IMR-90 (cell line): ENCODE results near the gene FAM149B1. TPM values are rescaled to one million over a fixed set of nuclear protein-coding genes. Genes with fewer than 3 reads are reported as not detected.

Experiments
- ATAC-seq: fragments of 200-7000 bp; cut with Tn5 transposase; 2 replicates; pipeline ENCODE4 v1.9.1; 2020; ENCODE audit warnings: low read depth, mild to moderate bottlenecking, moderate library complexity
- BruUV-seq: library from RNA; stranded (reverse); fragments of 400-500 nt; replicated peaks from 2 replicates; lab custom pipeline; 2021; lab: Mats Ljungman, UMichigan
- CTCF ChIA-PET: fragments of 300-600 bp; formaldehyde crosslinking; extraction: SDS; loops from one replicate; lab custom pipeline; 2021; ENCODE audit warnings: antibody characterized with exemption; lab: Yijun Ruan, JAX
- POLR2A ChIA-PET: fragments of 300-600 bp; sonication (Branson Sonifier 250); formaldehyde crosslinking; loops from one replicate; lab custom pipeline; 2022; ENCODE audit warnings: antibody characterized with exemption; ENCODE audit not compliant: unreplicated experiment; lab: Charles Lee
- DNase-seq: peaks from one replicate; pipeline ENCODE4 v3.0.0; 2013
- H2AFZ ChIP-seq: replicated peaks from 2 replicates; pipeline ENCODE3; 2013; ENCODE audit warnings: low read length, mild to moderate bottlenecking; ENCODE audit not compliant: poor library complexity
- H2AK5ac ChIP-seq: 2 replicates; pipeline ENCODE4 v1.6.1; 2013; ENCODE audit warnings: low read depth, low read length, inconsistent platforms
- H2AK9ac ChIP-seq: replicated peaks from 2 replicates; pipeline ENCODE3; 2013; ENCODE audit warnings: mild to moderate bottlenecking, low read depth, low read length, moderate library complexity; ENCODE audit not compliant: poor library complexity
- H2BK120ac ChIP-seq: 2 replicates; pipeline ENCODE4 v1.6.1; 2013; ENCODE audit warnings: low read depth, low read length, inconsistent platforms
- H2BK15ac ChIP-seq: 3 replicates; pipeline ENCODE4 v1.6.1; 2013; ENCODE audit warnings: low read depth, low read length, inconsistent platforms
- H2BK20ac ChIP-seq: 2 replicates; pipeline ENCODE4 v1.6.1; 2013; ENCODE audit warnings: low read depth, mild to moderate bottlenecking, inconsistent platforms, low read length, moderate library complexity
- H2BK5ac ChIP-seq: 2 replicates; pipeline ENCODE4 v1.6.1; 2013; ENCODE audit warnings: mild to moderate bottlenecking, low read depth, low read length, inconsistent platforms; ENCODE audit not compliant: poor library complexity, severe bottlenecking
- H3K14ac ChIP-seq: replicated peaks from 2 replicates; pipeline ENCODE4 v1.6.1; 2013; ENCODE audit warnings: low read depth, low read length, inconsistent platforms
- H3K18ac ChIP-seq: 2 replicates; pipeline ENCODE4 v1.6.1; 2013; ENCODE audit warnings: low read depth, low read length, control low read depth
- H3K23ac ChIP-seq: 2 replicates; pipeline ENCODE4 v1.6.1; 2013; ENCODE audit warnings: low read depth, low read length, inconsistent platforms
- H3K27ac ChIP-seq: 2 replicates; pipeline ENCODE4 v1.5.1; 2013; ENCODE audit warnings: mild to moderate bottlenecking, control low read depth, low read length; ENCODE audit not compliant: insufficient read depth
- H3K27me3 ChIP-seq: 2 replicates; pipeline ENCODE4 v1.6.1; 2013; ENCODE audit warnings: low read length; ENCODE audit not compliant: control insufficient read depth, insufficient read depth
- H3K36me3 ChIP-seq: 2 replicates; pipeline ENCODE4 v1.6.1; 2013; ENCODE audit warnings: low read length, mixed read lengths; ENCODE audit not compliant: control insufficient read depth, insufficient read depth
- H3K4ac ChIP-seq: 2 replicates; pipeline ENCODE4 v1.6.1; 2013; ENCODE audit warnings: low read depth, low read length, inconsistent platforms
- H3K4me1 ChIP-seq: 2 replicates; pipeline ENCODE4 v1.6.1; 2013; ENCODE audit warnings: low read length, mixed read lengths; ENCODE audit not compliant: control insufficient read depth, insufficient read depth
- H3K4me2 ChIP-seq: 2 replicates; pipeline ENCODE4 v1.6.1; 2013; ENCODE audit warnings: low read depth, mild to moderate bottlenecking, control low read depth, low read length, moderate library complexity
- H3K4me3 ChIP-seq: 2 replicates; pipeline ENCODE4 v1.5.1; 2013; ENCODE audit warnings: low read depth, mild to moderate bottlenecking, control low read depth, low read length, moderate library complexity; ENCODE audit not compliant: insufficient read depth
- H3K56ac ChIP-seq: 2 replicates; pipeline ENCODE4 v1.6.1; 2013; ENCODE audit warnings: low read length, inconsistent platforms; ENCODE audit not compliant: insufficient read depth; ENCODE audit errors: extremely low read depth
- H3K79me1 ChIP-seq, 2 experiments: 2 replicates each; pipeline ENCODE4 v1.6.1; 2013; ENCODE audit warnings: low read length in 2 of 2, inconsistent platforms in 1 of 2, low read depth in 1 of 2
- H3K9ac ChIP-seq: 2 replicates; pipeline ENCODE4 v1.6.1; 2013; ENCODE audit warnings: low read depth, low read length, control low read depth
- H3K9me1 ChIP-seq: 2 replicates; pipeline ENCODE4 v1.6.1; 2013; ENCODE audit warnings: low read length, inconsistent platforms; ENCODE audit not compliant: insufficient read depth
- H3K9me3 ChIP-seq: 2 replicates; pipeline ENCODE4 v1.6.1; 2013; ENCODE audit warnings: low read length; ENCODE audit not compliant: control insufficient read depth, insufficient read depth
- H4K20me1 ChIP-seq: 2 replicates; pipeline ENCODE4 v1.6.1; 2013; ENCODE audit warnings: low read length, inconsistent platforms; ENCODE audit not compliant: insufficient read depth
- H4K5ac ChIP-seq: 2 replicates; pipeline ENCODE4 v1.6.1; 2013; ENCODE audit warnings: mild to moderate bottlenecking, low read depth, low read length, control low read depth
- H4K8ac ChIP-seq, 2 experiments: 2 replicates each; pipeline ENCODE4 v1.6.1; 2013; ENCODE audit warnings: low read depth in 2 of 2, low read length in 2 of 2, control low read depth in 1 of 2, inconsistent platforms in 1 of 2
- H4K91ac ChIP-seq: 2 replicates; pipeline ENCODE4 v1.6.1; 2013; ENCODE audit warnings: low read depth, low read length, inconsistent platforms; ENCODE audit not compliant: insufficient read depth
- FOS ChIP-seq: fragments of 150-350 bp; IDR thresholded peaks from 2 replicates; pipeline ENCODE4 v1.6.1; 2016; ENCODE audit warnings: low read depth, low read length
- MAFK ChIP-seq: IDR thresholded peaks from 2 replicates; pipeline ENCODE4 v1.6.1; 2012; ENCODE audit warnings: low read depth, low read length, improper control_type of control experiment
- MAZ ChIP-seq: IDR thresholded peaks from 2 replicates; pipeline ENCODE4 v1.6.1; 2012; ENCODE audit warnings: low read depth, mild to moderate bottlenecking, low read length, improper control_type of control experiment, moderate library complexity, borderline replicate concordance
- MXI1 ChIP-seq: IDR thresholded peaks from 2 replicates; pipeline ENCODE4 v1.6.1; 2012; ENCODE audit warnings: low read depth, mild to moderate bottlenecking, low read length, moderate library complexity, borderline replicate concordance
- RAD21 ChIP-seq: IDR thresholded peaks from 2 replicates; pipeline ENCODE4 v1.6.1; 2012; ENCODE audit warnings: low read length, improper control_type of control experiment
- RFX5 ChIP-seq: IDR thresholded peaks from 2 replicates; pipeline ENCODE4 v1.8.0; 2012; ENCODE audit warnings: low read depth, mild to moderate bottlenecking, low read length, moderate library complexity
- SMC3 ChIP-seq: fragments of 150-350 bp; IDR thresholded peaks from 2 replicates; pipeline ENCODE4 v1.6.1; 2016; ENCODE audit warnings: low read depth, mild to moderate bottlenecking, antibody characterized with exemption, low read length, moderate library complexity
- WGBS, 2 experiments: methylation state at CpG; one replicate each; pipeline versions ENCODE4 v1.1.5 to v1.1.7; 2013; ENCODE audit warnings: missing lambda C conversion rate in 2 of 2; ENCODE audit not compliant: insufficient read length in 1 of 2; ENCODE audit errors: extremely low coverage in 2 of 2; 5-methylcytosine and 5-hydroxymethylcytosine counted together
- dilution Hi-C: fragments of 300-500 bp; cut with HindIII; formaldehyde crosslinking; loops from one replicate; pipeline ENCODE4 v1.14.3; 2018; ENCODE audit warnings: low sequenced_read_pairs; ENCODE audit not compliant: unreplicated experiment
- in situ Hi-C: fragments of 300-500 bp; cut with MboI; formaldehyde crosslinking; loops from 3 replicates; pipeline ENCODE4 v1.14.3; 2019; ENCODE audit warnings: low sequenced_read_pairs, inconsistent platforms, mixed read lengths
- intact Hi-C: fragments of 100-400 bp; cut with micrococcal nuclease; formaldehyde crosslinking; loops from 2 replicates; pipeline ENCODE4 v1.10.0; 2022
- polyA plus RNA-seq, 3 experiments: library from polyadenylated mRNA; depleted of rRNA; stranded (reverse); fragments of >200 nt; gene quantifications; 2 replicates each; pipeline ENCODE4 v1.2.3, GENCODE V29; 2012; ENCODE audit warnings: low replicate concordance in 1 of 3
- total RNA-seq: library from RNA; depleted of rRNA; stranded (reverse); fragments of >200 nt; gene quantifications from 2 replicates; pipeline ENCODE4 v1.2.3, GENCODE V29; 2012
- TF ChIP-seq, protein P1 (sequence below): fragments of 150-350 bp; IDR thresholded peaks from 2 replicates; pipeline ENCODE4 v1.6.1; 2016; ENCODE audit warnings: low read depth, mild to moderate bottlenecking, low read length, moderate library complexity, borderline replicate concordance
- TF ChIP-seq, protein P2 (sequence below): fragments of 150-350 bp; IDR thresholded peaks from 2 replicates; pipeline ENCODE4 v1.6.1; 2017; ENCODE audit warnings: mild to moderate bottlenecking, antibody characterized with exemption, low read length, low read depth

The FAM149B1 gene
- total and polyA plus RNA-seq, 2 of the 4 experiments (the other 2 are of a cell fraction): 21.7 to 28.3 TPM

DNA sequence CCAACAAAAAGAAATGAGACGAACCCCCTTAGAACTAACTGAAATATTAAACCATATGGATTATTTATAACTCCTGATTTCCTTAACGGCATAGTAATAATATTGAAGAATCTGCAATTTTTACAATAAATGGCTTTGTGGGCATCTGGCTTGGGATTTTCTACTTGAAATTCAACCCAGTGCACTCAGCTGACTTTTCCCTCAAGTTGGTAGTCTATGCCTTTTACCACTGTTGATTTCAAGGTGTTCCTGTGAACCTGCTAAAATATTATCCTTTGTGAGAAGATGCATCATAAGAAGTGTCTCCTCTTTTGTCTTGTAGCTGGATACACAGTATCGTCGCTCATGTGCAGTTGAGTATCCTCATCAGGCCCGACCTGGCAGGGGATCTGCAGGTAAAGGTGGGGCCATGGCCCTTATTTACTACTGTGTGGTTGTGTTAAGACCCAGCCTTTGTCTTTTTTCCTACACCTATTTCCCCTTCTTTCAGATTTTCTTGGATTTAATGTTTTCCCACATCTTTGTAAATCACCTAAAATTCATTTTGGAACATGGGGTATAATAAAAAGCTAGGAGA is 71.2 kb downstream of the FAM149B1 start:
- DNase-seq (no peak), ATAC-seq (no peak)
- dilution Hi-C loops (no loop called here), in situ Hi-C loops (no loop called here), intact Hi-C loops (no loop called here)
- Histone ChIP-seq H2AK5ac (no peak overlapping the region), H3K4me1 (no peaks in the 10 kb centered on the region), H2AK9ac (no peak overlapping the region), H4K5ac (no peak overlapping the region), H3K18ac (no peak overlapping the region), H3K9me1 (no peaks in the 10 kb centered on the region), H2BK5ac (no peak overlapping the region), H3K4me3 (no peak overlapping the region), H3K56ac (no peak overlapping the region), H3K9me3 (no peaks in the 10 kb centered on the region), H4K91ac (no peak overlapping the region), H4K20me1 (no peaks in the 10 kb centered on the region), H3K4ac (no peak overlapping the region), H2BK20ac (no peak overlapping the region), H3K27me3 (no peaks in the 10 kb centered on the region), H3K14ac (no peak overlapping the region), H2BK120ac (no peak overlapping the region), H3K9ac (no peak overlapping the region), H2BK15ac (no peak overlapping the region), H3K79me1 (peaks cover 11 to 25% of the 10 kb centered on the region in 2 experiments; a peak in 3 of 4 replicates), H3K27ac (no peak overlapping the region), H3K23ac (no peak overlapping the region), H4K8ac (no peak overlapping the region), H3K4me2 (no peak overlapping the region), H2AFZ (no peak overlapping the region), H3K36me3 (peaks cover 21% of the 10 kb centered on the region)
- CTCF ChIA-PET: interaction anchor here (0.5 to 1.5 kb wide), 2 partner anchors 11 to 242 kb away, joined by 5 to 7 read pairs; no protein-coding TSS in a partner anchor
- WGBS, 2 experiments: no CpG with 5 or more reads among the region's 5 CpGs
- no TSS peak for BruUV-seq
- POLR2A ChIA-PET: no interaction called here
- TF ChIP-seq MAFK: no peak
- TF ChIP-seq RAD21: no peak
- TF ChIP-seq MXI1: no peak
- TF ChIP-seq RFX5: no peak
- no peak for TF ChIP-seq SMC3
- no peak for TF ChIP-seq MAZ
- no peak for TF ChIP-seq FOS
- TF ChIP-seq, protein P1, sequence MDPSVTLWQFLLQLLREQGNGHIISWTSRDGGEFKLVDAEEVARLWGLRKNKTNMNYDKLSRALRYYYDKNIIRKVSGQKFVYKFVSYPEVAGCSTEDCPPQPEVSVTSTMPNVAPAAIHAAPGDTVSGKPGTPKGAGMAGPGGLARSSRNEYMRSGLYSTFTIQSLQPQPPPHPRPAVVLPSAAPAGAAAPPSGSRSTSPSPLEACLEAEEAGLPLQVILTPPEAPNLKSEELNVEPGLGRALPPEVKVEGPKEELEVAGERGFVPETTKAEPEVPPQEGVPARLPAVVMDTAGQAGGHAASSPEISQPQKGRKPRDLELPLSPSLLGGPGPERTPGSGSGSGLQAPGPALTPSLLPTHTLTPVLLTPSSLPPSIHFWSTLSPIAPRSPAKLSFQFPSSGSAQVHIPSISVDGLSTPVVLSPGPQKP: no peak
- TF ChIP-seq, protein P2, sequence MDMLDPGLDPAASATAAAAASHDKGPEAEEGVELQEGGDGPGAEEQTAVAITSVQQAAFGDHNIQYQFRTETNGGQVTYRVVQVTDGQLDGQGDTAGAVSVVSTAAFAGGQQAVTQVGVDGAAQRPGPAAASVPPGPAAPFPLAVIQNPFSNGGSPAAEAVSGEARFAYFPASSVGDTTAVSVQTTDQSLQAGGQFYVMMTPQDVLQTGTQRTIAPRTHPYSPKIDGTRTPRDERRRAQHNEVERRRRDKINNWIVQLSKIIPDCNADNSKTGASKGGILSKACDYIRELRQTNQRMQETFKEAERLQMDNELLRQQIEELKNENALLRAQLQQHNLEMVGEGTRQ: no peak
